ENCODE data around the gene NIT2.

Gene NIT2

GRCh38 chr3:100399341-100400071, 64.9 kb downstream of the NIT2 start:
- DNase-seq = no peak

GRCh38 chr3:100400419-100400779, 65.8 kb downstream of the NIT2 start:
- peak; percentile 69 for DNase-seq

DNA sequence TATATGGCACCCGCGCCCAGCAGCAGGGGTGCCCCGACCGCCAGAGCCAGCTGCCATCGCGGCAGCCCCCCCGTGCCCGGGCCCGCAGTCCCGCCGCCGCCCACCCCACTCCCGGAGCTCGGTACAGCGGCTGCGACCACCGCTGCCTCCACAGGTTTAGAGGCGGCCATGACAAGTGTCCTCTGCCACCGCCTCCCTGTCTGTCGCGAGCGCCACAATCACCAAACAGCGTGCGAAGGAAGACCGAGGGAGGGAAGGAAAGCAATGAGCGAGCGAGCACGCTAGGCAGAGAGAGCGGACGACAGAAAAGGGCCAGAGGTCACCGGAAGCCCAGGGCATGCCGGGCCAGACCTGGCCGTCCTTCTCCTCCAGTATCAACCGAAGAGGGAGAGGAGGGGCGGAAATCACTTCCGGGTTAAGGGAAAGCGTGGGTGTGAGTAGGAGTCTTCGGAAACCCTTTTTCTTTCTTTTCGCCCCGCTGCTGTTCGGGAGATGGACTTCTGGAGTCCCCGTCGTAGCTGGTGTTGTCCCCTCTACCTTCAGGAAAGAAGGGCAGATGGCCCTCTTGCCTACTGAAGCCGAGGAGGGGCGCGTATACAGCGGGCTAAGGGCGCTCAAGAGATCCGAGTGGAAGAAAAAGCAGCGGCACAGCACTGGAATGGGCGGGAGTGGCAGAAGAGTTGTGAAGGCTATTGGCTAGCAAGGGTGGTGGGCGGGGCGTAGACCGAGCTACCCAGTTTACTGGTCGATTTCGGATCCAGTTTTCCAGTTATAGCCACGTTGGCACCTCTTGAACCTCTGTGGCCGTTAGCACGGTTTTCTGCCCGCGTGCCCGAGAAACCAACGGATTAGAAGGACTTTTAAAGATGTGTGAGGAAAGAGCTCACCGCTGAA, 66.5 kb downstream of the NIT2 start, which contains the start of the genes LNP1 and TOMM70:
TSS of gene LNP1 (plus strand) at position 760 of the 894 bp plus-strand sequence. CDS start 28,191 bp downstream, outside the sequence.
TSS of gene TOMM70 (minus strand) at position 310 of the 894 bp plus-strand sequence. CDS start at position 170, 140 bp downstream.
- DNase-seq = peak; percentile 97

DNA sequence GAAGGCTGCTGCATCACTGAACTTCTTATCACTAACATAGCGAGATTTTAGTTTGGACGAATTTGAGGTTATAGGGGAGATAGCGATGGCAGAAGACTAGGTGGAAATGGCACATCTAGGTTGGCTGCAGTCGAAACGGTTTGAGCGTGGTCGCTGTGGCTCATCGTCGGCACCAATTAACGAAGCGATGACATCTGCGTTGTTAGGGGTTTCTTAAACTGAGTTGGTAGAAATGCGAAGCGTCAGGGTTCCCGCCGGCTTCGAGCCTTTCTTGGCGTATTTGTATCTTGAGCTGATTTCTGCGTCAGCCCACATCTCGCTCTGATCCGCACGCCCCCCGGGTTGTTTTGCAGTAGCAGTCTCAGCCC, 67.1 kb downstream of the NIT2 start:
- DNase-seq = peak; percentile 57

DNA sequence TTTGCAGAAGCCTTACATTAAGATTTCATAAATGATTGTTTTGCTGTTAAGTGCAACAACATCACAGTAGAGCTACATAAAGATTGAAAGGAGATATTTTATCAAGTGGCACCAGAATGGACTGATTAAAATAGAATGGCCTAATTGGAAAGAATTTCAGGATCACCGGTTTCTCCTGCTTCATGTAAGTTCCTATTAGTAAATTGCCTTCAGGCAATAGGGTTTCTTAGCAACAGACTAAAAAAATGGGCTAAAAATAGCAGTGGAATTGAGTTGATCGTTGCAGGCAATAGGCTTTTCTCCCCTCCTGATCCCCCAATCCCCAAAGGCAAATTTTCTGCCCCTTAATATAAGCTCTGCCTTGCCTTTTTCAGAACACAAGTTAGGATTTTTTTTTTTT, 67.7 kb downstream of the NIT2 start:
- peak; percentile 10 for DNase-seq

- no peak for DNase-seq
Measured at GRCh38 chr3:100402891-100403290, 68.3 kb downstream of the NIT2 start.

DNA sequence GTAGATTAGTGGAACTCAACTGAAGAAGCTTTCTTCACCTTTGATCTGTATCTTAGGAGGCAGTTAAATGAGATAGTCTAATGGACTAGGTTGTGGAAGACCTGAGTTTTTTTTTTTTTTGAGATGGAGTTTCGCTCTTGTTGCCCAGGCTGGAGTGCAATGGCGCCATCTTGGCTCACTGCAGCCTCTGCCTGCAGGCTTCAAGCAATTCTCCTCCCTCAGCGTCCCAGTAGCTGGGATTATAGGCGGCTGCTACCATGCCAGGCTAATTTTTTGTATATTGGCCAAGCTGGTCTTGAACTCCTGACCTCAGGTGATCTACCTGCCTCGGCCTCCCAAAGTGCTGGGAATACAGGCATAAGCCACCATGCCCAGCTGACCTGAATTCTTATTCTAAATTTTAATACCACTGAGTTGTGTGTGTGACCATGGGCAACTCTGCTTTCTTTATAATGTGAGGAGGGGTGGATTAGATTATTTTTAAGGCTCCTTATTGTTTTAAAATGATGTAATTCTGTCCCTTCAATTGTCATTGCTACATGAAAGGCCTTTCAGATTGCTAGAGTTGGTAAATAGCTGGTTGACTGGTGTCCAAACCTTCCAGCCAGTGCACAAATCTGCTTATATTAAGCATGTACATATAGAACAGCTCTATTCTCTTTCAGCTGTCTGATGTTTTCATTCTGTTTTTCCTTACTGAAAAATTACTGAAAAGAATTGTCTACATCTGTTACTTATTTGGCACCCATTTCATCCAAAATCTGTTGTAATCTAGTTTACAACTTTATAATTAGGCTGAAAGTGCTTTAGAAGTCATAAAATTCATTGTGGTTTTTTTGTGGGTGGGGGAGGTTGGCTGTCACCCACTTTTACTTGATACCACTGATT, 69.0 kb downstream of the NIT2 start:
- DNase-seq = peak; percentile 22

GRCh38 chr3:100404250-100404548, 69.6 kb downstream of the NIT2 start:
- DNase-seq = no peak

- no peak for DNase-seq
Measured at GRCh38 chr3:100407164-100407563, 72.6 kb downstream of the NIT2 start.

GRCh38 chr3:100407977-100408532, 73.5 kb downstream of the NIT2 start:
- DNase-seq = no peak
